Hematopoietic multipotent progenitor cell treated with erythropoietin and hydrocortisone succinate and interleukin-3 and kit ligand, for 8 days (in vitro differentiated cells): ENCODE results near the gene NPC1L1.
A peak's percentile ranks its signal among the peaks of the same experiment; 100 is the strongest.
"Not testable (repeated sequence)": the region's sequence is repeated elsewhere in the genome, so short reads cannot be mapped to it uniquely, and the experiment has no call there.

Experiments used
- DNase-seq: peaks from one replicate; pipeline ENCODE4 v3.0.0-alpha.2; 2015

NPC1L1 gene

GRCh38 chr7:44564606-44565005, 23.5 kb upstream of the NPC1L1 start:
- DNase-seq = peak; percentile 27

GRCh38 chr7:44563171-44563679, 22.1 kb upstream of the NPC1L1 start:
- no peak for DNase-seq

- DNase-seq = not testable (repeated sequence)
Observed at GRCh38 chr7:44562622-44562962, 21.5 kb upstream of the NPC1L1 start.

GRCh38 chr7:44561962-44562621, 21.0 kb upstream of the NPC1L1 start:
- peak; percentile 45 for DNase-seq

- no peak for DNase-seq
Observed at GRCh38 chr7:44561481-44561880, 20.4 kb upstream of the NPC1L1 start.

- DNase-seq = no peak
Observed at GRCh38 chr7:44559485-44559884, 18.4 kb upstream of the NPC1L1 start.

GRCh38 chr7:44557485-44557884, 16.4 kb upstream of the NPC1L1 start:
- DNase-seq = no peak

GRCh38 chr7:44555350-44555749, 14.2 kb upstream of the NPC1L1 start:
- DNase-seq = no peak

- DNase-seq = not testable (repeated sequence)
Observed at GRCh38 chr7:44552473-44553005, 11.4 kb upstream of the NPC1L1 start.

GRCh38 chr7:44549457-44549856, 8.3 kb upstream of the NPC1L1 start:
- no peak for DNase-seq

- no peak for DNase-seq
Observed at GRCh38 chr7:44548893-44549292, 7.8 kb upstream of the NPC1L1 start.

- no peak for DNase-seq
Observed at GRCh38 chr7:44547536-44548231, 6.6 kb upstream of the NPC1L1 start.

- DNase-seq = peak; percentile 51
Observed at GRCh38 chr7:44541876-44542610, 913 bp upstream of the NPC1L1 start.

GRCh38 chr7:44540592-44541027, 520 bp downstream of the NPC1L1 start:
- DNase-seq = no peak

GRCh38 chr7:44539669-44540506, 1.2 kb downstream of the NPC1L1 start:
- no peak for DNase-seq

GRCh38 chr7:44538798-44539668, 2.1 kb downstream of the NPC1L1 start:
- no peak for DNase-seq

GRCh38 chr7:44538093-44538797, 2.9 kb downstream of the NPC1L1 start:
- no peak for DNase-seq

GRCh38 chr7:44537442-44537841, 3.7 kb downstream of the NPC1L1 start:
- no peak for DNase-seq

- DNase-seq = no peak
Observed at GRCh38 chr7:44536090-44536489, 5.0 kb downstream of the NPC1L1 start.

GRCh38 chr7:44535348-44536064, 5.6 kb downstream of the NPC1L1 start:
- no peak for DNase-seq
